ENCODE results near the gene NPC1. TPM values are rescaled to one million over a fixed set of nuclear protein-coding genes. Genes with fewer than 3 reads are reported as not detected.
"Not testable (repeated sequence)": the region's sequence is repeated elsewhere in the genome, so short reads cannot be mapped to it uniquely, and the experiment has no call there.

The NPC1 gene
- total RNA-seq, 1 donor from 2014 or later, result 24.1 TPM

DNA sequence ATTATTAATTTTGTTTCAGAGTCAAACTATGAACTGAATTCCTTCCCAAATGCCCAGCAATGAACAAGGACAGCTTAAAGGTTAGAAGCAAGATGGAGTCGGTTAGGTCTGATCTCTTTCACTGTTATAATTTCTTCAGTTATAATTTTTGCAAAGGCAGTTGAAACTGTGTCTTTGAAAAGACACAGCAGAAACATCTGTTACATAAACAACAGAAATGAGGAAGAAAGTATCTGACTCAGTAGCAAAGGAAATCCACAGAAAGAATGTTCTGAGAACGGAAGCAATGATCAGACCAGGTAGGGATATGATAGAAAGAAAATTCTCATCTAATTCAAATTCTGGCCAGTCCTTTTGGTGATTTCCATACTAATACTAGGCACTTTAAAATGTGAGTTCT, 88.2 kb downstream of the NPC1 start:
- Mint-ChIP-seq H3K4me1 (ENCODE audit: unreplicated experiment) (peaks cover 2% of the 10 kb centered on the region), H3K4me3 (ENCODE audit: unreplicated experiment) (no peak overlapping the region), H3K27me3 (ENCODE audit: unreplicated experiment) (peaks cover 9% of the 10 kb centered on the region), H3K27ac (ENCODE audit: unreplicated experiment) (no peak overlapping the region), H3K36me3 (ENCODE audit: low read depth, unreplicated experiment) (no peaks in the 10 kb centered on the region), H3K9me3 (ENCODE audit: unreplicated experiment) (no peaks in the 10 kb centered on the region)
- no peak for DNase-seq (ENCODE audit: low spot score)
- TF ChIP-seq, protein P1, sequence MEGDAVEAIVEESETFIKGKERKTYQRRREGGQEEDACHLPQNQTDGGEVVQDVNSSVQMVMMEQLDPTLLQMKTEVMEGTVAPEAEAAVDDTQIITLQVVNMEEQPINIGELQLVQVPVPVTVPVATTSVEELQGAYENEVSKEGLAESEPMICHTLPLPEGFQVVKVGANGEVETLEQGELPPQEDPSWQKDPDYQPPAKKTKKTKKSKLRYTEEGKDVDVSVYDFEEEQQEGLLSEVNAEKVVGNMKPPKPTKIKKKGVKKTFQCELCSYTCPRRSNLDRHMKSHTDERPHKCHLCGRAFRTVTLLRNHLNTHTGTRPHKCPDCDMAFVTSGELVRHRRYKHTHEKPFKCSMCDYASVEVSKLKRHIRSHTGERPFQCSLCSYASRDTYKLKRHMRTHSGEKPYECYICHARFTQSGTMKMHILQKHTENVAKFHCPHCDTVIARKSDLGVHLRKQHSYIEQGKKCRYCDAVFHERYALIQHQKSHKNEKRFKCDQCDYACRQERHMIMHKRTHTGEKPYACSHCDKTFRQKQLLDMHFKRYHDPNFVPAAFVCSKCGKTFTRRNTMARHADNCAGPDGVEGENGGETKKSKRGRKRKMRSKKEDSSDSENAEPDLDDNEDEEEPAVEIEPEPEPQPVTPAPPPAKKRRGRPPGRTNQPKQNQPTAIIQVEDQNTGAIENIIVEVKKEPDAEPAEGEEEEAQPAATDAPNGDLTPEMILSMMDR (IDR thresholded peaks at IDR 0.05; ENCODE audit: unreplicated experiment), result no peak

DNA sequence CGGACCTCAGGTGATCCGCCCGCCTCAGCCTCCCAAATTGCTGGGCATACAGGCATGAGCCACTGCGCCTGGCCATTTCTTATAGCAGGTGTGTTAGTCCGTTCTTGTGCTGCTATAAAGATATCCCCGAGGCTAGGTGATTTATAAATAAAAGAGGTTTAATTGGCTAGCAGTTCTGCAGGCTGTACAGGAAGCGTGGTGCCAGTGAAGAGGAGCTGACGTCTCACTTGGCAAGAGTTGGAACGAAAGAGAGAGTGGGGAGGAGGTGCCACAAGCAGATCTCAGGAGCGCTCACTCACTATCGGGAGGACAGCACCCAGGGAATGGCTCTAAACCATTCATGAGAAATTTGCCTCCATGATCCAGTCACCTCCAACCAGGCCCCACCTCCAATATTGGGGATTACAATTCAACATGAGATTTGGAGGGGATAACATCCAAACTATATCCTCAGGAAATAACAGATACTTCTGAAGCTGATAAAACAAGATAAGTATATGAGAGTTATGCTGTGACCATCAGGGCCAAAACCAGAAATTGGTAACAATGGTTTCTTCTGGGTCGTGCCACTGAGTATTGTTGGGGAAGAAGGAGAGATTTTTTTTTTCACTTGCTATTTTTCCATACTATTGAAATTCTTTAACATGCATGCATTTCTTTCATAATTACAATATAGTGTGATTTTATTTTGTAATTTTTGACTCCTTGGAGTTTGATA, 90.4 kb downstream of the NPC1 start:
- TF ChIP-seq, protein P1 (IDR thresholded peaks at IDR 0.05; ENCODE audit: unreplicated experiment), result no peak
- no peaks in the 10 kb centered on the region for H3K9me3 Mint-ChIP-seq (ENCODE audit: unreplicated experiment)
- H3K27me3 Mint-ChIP-seq (ENCODE audit: unreplicated experiment), result peaks cover 5% of the 10 kb centered on the region
- no peak for DNase-seq (ENCODE audit: low spot score)
- H3K36me3 Mint-ChIP-seq (ENCODE audit: low read depth, unreplicated experiment), result no peaks in the 10 kb centered on the region
- H3K27ac Mint-ChIP-seq (ENCODE audit: unreplicated experiment), result no peak overlapping the region
- H3K4me1 Mint-ChIP-seq (ENCODE audit: unreplicated experiment), result peaks cover 2% of the 10 kb centered on the region
- no peak overlapping the region for H3K4me3 Mint-ChIP-seq (ENCODE audit: unreplicated experiment)

DNA sequence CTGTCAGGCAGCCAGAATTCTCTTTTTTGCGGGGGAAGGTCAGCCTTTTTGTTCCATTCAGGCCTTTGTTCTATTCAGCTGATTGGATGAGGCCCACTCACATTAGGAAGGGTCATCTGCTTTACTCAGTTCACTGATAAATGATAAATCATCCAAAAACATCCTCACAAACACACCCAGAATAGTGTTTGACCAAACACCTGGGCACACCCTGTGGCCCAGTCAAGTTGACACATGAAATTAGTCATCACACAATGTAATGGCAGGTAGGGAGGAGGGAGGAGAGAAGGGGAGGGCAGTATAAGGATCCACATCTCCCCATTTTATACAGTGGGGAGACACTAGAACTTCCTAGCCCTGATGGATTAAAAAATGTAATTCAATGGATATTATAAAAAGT, 91.3 kb downstream of the NPC1 start:
- Mint-ChIP-seq H3K27me3 (ENCODE audit: unreplicated experiment) (peaks cover 2% of the 10 kb centered on the region), H3K9me3 (ENCODE audit: unreplicated experiment) (no peaks in the 10 kb centered on the region), H3K27ac (ENCODE audit: unreplicated experiment) (no peak overlapping the region), H3K4me1 (ENCODE audit: unreplicated experiment) (peaks cover 2% of the 10 kb centered on the region), H3K4me3 (ENCODE audit: unreplicated experiment) (no peak overlapping the region), H3K36me3 (ENCODE audit: low read depth, unreplicated experiment) (no peaks in the 10 kb centered on the region)
- DNase-seq (ENCODE audit: low spot score), result no peak
- TF ChIP-seq, protein P1 (IDR thresholded peaks at IDR 0.05; ENCODE audit: unreplicated experiment), result no peak

DNA sequence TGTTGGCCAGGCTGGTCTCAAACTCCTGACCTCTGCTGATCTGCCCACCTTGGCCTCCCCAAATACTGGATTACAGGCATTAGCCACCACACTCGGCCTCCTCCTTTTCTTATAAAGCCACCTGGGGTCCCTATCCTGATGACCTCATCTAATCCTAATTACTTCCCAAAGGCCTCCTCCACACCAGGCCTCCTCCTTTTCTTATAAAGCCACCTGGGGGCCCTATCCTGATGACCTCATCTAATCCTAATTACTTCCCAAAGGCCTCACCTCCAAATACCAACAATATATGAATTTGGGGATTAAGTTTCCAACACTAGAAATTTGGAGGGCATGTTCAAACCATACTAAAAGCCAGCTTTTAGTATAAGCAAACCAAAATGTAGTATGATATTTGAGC, 92.7 kb downstream of the NPC1 start:
- no peaks in the 10 kb centered on the region for H3K9me3 Mint-ChIP-seq (ENCODE audit: unreplicated experiment)

DNA sequence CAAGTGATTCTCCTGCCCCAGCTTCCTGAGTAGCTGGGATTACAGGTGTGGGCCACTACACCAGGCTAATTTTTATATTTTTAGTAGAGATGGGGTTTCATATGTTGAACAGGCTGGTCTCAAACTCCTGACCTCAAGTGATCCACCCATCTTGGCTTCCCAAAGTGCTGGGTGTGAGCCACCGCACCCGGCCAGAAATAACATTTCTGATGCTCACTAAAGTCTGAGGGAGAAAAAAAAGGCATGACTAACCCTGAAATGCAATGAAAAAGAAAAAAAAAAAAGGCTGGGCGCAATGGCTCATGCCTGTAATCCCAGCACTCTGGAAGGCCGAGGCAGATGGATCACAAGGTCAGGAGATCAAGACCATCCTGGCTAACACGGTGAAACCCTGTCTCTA, 96.7 kb downstream of the NPC1 start:
- H3K36me3 Mint-ChIP-seq (ENCODE audit: low read depth, unreplicated experiment); H3K27me3 Mint-ChIP-seq (ENCODE audit: unreplicated experiment); H3K27ac Mint-ChIP-seq (ENCODE audit: unreplicated experiment); DNase-seq (ENCODE audit: low spot score); H3K4me1 Mint-ChIP-seq (ENCODE audit: unreplicated experiment); H3K4me3 Mint-ChIP-seq (ENCODE audit: unreplicated experiment); H3K9me3 Mint-ChIP-seq (ENCODE audit: unreplicated experiment): not testable (repeated sequence)

More for the DNA sequence above, 92.7 kb downstream of the NPC1 start:
- H3K4me1 Mint-ChIP-seq (ENCODE audit: unreplicated experiment), result peaks cover 2% of the 10 kb centered on the region
- no peak overlapping the region for H3K27ac Mint-ChIP-seq (ENCODE audit: unreplicated experiment)
- H3K27me3 Mint-ChIP-seq (ENCODE audit: unreplicated experiment), result peaks cover 2% of the 10 kb centered on the region
- H3K4me3 Mint-ChIP-seq (ENCODE audit: unreplicated experiment), result no peak overlapping the region
- DNase-seq (ENCODE audit: low spot score), result no peak
- H3K36me3 Mint-ChIP-seq (ENCODE audit: low read depth, unreplicated experiment), result no peaks in the 10 kb centered on the region
- TF ChIP-seq, protein P1 (IDR thresholded peaks at IDR 0.05; ENCODE audit: unreplicated experiment), result no peak

Measured in endothelial cell (in vitro differentiated cells).